Tibial artery (tissue), 4 donors: ENCODE data around the gene DPEP2NB.
"Not testable (repeated sequence)": the region's sequence is repeated elsewhere in the genome, so short reads cannot be mapped to it uniquely, and the experiment has no call there.

Experiments used
- DNase-seq, 2 donors: peaks; one replicate each; pipeline ENCODE4 v3.0.0-alpha.2; 2019
- H3K27ac ChIP-seq, 2 donors: fragments of 200-600 bp; sonication (generic) in 1 of 2; 1 replicate in 1 of 2; 2 replicates in 1 of 2; pipeline ENCODE4 v1.5.1; 2018 to 2019; ENCODE audit warnings: mild to moderate bottlenecking in 1 of 2
- H3K27me3 ChIP-seq, 2 donors: fragments of 200-600 bp; sonication (generic) in 1 of 2; one replicate each; pipeline versions ENCODE4 v1.5.1 to v1.6.0; 2016 to 2019
- H3K36me3 ChIP-seq, 3 donors: fragments of 200-600 bp; sonication (generic) in 2 of 3; one replicate each; pipeline ENCODE4 v1.5.1; 2016 to 2019; ENCODE audit warnings: mild to moderate bottlenecking in 2 of 3
- H3K4me1 ChIP-seq, 4 donors: fragments of 200-600 bp; sonication (generic) in 2 of 4; 1 replicate in 3 of 4; 2 replicates in 1 of 4; pipeline ENCODE4 v1.5.1; 2016 to 2019
- H3K4me3 ChIP-seq, 2 donors: fragments of 200-600 bp; sonication (generic) in 1 of 2; 1 replicate in 1 of 2; 2 replicates in 1 of 2; pipeline ENCODE4 v1.5.1; 2018 to 2019; ENCODE audit warnings: mild to moderate bottlenecking in 2 of 2
- H3K9me3 ChIP-seq, 3 donors: fragments of 200-600 bp; sonication (generic) in 1 of 3; one replicate each; pipeline ENCODE4 v1.5.1; 2016 to 2019
- intact Hi-C: fragments of 100-400 bp; cut with DNase I; formaldehyde crosslinking; loops from one replicate; pipeline ENCODE4 v1.15.0; 2023; ENCODE audit warnings: low total_unique reads
- TF ChIP-seq, protein P1 (sequence below), 2 experiments: fragments of 200-600 bp in 1 of 2; fragments of 450-650 bp in 1 of 2; IDR thresholded peaks; one replicate each; pipeline ENCODE4 v1.5.1; 2017 to 2019; ENCODE audit warnings: antibody characterized with exemption in 2 of 2, mild to moderate bottlenecking in 1 of 2, moderate library complexity in 1 of 2

Gene DPEP2NB

DNA sequence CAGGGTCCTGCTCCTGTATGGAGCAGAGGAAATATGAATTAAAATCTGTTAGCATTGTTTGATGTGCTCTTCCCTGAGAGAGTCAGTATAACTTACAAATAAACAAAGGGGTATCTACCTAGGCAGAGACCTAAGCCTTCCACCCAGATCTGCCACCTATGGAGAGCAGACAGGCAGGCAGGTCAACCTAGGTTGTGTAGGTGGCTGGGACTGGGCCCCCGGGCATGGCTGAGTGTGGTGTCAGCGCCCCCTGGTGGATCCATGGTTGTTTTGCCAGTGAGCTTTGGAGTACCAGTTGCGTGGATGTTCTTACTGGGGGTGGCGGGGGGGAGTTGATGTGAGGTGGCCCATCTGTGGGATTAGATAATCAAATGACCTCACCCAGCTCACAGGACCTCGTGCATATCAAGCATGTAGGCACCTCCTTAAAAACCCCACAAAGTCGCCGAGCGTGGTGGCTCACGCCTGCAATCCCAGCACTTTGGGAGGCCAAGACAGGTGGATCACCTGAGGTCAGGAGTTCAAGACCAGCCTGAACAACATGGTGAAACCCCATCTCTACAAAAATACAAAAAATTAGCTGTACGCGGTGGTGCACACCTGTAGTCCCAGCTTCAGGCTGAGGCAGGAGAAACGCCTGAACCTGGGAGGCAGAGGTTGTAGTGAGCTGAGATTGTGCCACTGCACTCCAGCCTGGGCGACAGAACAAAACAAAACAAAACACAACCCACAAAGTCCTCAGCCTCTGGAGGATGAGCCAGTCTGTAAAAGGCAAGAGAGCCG lies 25.0 kb upstream of the DPEP2NB start:
- Histone ChIP-seq H3K27ac (no peak overlapping the region), H3K27me3 (no peaks in the 10 kb centered on the region), H3K4me1 (no peaks in the 10 kb centered on the region), H3K9me3 (no peaks in the 10 kb centered on the region), H3K4me3 (no peak overlapping the region), H3K36me3 (peaks cover 4 to 18% (median 7%) of the 10 kb centered on the region in 3 donors)
- DNase-seq, result peak; percentile 77 to 85
- intact Hi-C loops, result loop anchor here (5.0 kb wide), 3 partner anchors 48 to 223 kb away; partner anchors contain the start of gene NRN1L
- TF ChIP-seq, protein P1, sequence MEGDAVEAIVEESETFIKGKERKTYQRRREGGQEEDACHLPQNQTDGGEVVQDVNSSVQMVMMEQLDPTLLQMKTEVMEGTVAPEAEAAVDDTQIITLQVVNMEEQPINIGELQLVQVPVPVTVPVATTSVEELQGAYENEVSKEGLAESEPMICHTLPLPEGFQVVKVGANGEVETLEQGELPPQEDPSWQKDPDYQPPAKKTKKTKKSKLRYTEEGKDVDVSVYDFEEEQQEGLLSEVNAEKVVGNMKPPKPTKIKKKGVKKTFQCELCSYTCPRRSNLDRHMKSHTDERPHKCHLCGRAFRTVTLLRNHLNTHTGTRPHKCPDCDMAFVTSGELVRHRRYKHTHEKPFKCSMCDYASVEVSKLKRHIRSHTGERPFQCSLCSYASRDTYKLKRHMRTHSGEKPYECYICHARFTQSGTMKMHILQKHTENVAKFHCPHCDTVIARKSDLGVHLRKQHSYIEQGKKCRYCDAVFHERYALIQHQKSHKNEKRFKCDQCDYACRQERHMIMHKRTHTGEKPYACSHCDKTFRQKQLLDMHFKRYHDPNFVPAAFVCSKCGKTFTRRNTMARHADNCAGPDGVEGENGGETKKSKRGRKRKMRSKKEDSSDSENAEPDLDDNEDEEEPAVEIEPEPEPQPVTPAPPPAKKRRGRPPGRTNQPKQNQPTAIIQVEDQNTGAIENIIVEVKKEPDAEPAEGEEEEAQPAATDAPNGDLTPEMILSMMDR (IDR thresholded peaks at IDR 0.05), result peak; percentile 79 to 82

DNA sequence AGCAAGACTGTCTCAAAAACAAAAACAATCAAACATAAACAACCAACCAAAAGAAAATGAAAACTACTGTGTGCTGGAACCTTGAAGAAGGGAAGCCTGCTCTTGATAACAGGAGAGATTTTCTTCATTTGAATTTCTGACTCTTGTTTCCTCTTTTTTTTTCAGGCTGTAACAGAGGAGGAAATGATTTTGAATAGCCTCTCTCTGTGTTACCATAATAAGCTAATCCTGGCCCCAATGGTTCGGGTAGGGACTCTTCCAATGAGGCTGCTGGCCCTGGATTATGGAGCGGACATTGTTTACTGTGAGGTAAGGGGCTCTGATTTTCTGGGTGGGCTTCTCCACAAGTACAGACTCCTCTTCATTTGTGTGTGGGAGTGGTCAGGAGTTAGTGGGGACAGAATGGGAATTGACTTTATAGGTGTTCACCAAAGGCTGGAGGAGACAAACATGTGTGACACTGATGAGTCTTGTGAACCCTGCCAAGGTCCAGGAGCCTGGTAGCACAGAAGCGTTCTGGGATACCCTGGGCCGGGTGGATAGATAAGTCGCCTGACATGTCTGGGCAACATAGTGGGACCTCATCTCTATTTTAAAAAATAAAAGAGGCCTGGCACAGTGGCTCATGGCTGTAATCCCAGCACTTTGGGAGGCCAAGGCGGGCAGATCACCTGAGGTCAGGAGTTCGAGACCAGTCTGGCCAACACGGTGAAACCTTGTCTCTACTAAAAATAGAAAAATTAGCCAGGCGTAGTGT lies 22.3 kb upstream of the DPEP2NB start:
- intact Hi-C loops, result no loop called here
- Histone ChIP-seq H3K36me3 (peaks cover 4 to 18% (median 7%) of the 10 kb centered on the region in 3 donors), H3K27ac (no peak overlapping the region)

DNA sequence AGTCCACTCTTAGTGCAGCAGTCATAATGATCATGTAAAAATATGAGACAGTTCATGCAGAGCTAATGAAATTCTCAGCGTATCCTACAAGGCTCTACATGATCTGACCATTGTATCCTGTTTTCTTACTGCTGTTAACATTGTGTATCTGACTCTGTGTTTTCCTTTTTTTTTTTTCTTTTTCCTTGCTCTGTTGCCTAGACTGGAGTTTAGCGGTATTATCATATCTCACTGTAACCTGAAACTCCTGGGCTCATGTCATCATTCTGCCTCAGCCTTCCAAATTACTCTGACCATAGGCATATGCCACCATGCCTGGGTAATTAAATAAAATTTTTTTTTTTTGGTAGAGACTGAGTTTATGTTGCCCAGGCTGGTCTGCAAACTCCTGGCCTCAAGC lies 19.5 kb upstream of the DPEP2NB start:
- no peak for DNase-seq
- TF ChIP-seq, protein P1 (IDR thresholded peaks at IDR 0.05), result no peak
- H3K27ac ChIP-seq, result no peak overlapping the region
- H3K4me3 ChIP-seq, result no peak overlapping the region
- peaks cover 4 to 31% (median 7%) of the 10 kb centered on the region in 3 donors for H3K36me3 ChIP-seq
- intact Hi-C loops, result no loop called here
- H3K9me3 ChIP-seq, result no peaks in the 10 kb centered on the region
- H3K27me3 ChIP-seq, result no peaks in the 10 kb centered on the region
- H3K4me1 ChIP-seq, result no peaks in the 10 kb centered on the region

More for the DNA sequence above, 22.3 kb upstream of the DPEP2NB start:
- TF ChIP-seq, protein P1 (IDR thresholded peaks at IDR 0.05), result no peak
- no peak for DNase-seq
- H3K4me1 ChIP-seq, result no peaks in the 10 kb centered on the region
- H3K4me3 ChIP-seq, result no peak overlapping the region
- no peaks in the 10 kb centered on the region for H3K27me3 ChIP-seq
- no peaks in the 10 kb centered on the region for H3K9me3 ChIP-seq

DNA sequence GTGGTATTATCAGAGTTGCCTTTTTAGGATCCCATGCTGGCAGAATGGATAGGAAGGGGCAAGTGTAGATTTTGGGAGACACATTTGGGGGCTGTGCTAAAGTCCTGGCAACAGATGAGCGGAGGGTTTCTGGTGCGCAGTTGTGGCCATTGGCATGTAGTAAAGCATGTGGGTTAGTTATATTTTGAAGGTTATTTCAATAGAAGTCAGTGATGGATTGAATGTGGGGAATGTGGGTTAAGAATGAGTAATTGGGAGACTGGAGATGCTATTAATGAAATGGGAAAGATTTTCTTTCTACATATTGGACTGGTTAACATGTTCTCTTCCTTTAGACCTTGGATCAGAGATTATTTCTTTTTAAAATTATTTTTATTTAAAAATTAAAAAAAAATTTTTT lies 17.4 kb upstream of the DPEP2NB start:
- H3K9me3 ChIP-seq, result no peaks in the 10 kb centered on the region
- intact Hi-C loops, result no loop called here
- no peak overlapping the region for H3K4me3 ChIP-seq
- H3K36me3 ChIP-seq, result peaks cover 2 to 31% (median 4%) of the 10 kb centered on the region in 3 donors
- DNase-seq, result no peak
- TF ChIP-seq, protein P1 (IDR thresholded peaks at IDR 0.05), result no peak
- no peak overlapping the region for H3K27ac ChIP-seq
- H3K4me1 ChIP-seq, result no peaks in the 10 kb centered on the region
- no peaks in the 10 kb centered on the region for H3K27me3 ChIP-seq

DNA sequence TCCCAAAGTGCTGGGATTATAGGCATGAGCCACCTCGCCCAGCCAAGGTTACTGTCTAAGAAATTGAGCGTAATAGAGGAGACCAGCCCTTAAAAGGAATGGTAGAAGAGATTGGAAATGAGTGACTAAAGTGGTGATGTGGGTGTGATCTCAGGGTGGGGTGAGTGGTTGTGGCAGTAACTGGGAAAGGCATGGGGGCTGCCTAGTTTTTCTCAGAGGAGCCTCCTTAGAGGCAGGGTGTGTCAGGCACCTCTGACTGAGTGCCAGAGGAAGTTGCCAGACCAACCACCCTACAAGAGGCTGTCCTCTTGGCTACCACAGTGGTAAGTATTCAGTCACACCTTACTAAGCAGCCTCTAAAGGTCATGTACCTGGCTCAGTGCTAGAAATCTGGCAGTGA lies 16.2 kb upstream of the DPEP2NB start:
- Histone ChIP-seq H3K4me1 (no peaks in the 10 kb centered on the region), H3K27me3 (no peaks in the 10 kb centered on the region), H3K9me3 (no peaks in the 10 kb centered on the region), H3K36me3 (peaks cover 0 to 37% (median 7%) of the 10 kb centered on the region in 3 donors), H3K27ac (no peak overlapping the region), H3K4me3 (no peak overlapping the region)
- TF ChIP-seq, protein P1 (IDR thresholded peaks at IDR 0.05), result no peak
- no peak for DNase-seq
- intact Hi-C loops, result no loop called here

DNA sequence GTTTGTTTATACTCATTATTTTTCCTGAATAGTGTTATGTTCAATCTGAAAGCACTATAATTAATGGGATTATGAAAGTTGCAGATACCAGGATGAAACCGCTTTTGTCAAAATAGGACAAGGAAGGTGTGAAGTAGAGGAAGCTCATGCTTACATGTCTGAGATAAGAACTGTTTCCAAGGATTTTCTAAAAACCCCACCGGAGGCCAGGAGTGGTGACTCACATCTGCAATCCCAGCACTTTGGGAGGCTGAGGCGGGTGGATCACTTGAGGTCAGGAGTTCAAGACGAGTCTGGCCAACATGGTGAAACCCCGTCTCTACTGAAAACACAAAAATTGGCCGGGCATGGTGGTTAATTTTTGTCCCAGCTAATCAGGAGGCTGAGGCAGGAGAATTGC lies 14.4 kb upstream of the DPEP2NB start:
- H3K4me1 ChIP-seq, DNase-seq, H3K4me3 ChIP-seq, H3K27me3 ChIP-seq, H3K27ac ChIP-seq, intact Hi-C loops, H3K9me3 ChIP-seq: not testable (repeated sequence)
- peaks cover 0 to 37% (median 7%) of the 10 kb centered on the region in 3 donors for H3K36me3 ChIP-seq
